ENCODE measurements around the gene GK2.

Gene GK2

DNA sequence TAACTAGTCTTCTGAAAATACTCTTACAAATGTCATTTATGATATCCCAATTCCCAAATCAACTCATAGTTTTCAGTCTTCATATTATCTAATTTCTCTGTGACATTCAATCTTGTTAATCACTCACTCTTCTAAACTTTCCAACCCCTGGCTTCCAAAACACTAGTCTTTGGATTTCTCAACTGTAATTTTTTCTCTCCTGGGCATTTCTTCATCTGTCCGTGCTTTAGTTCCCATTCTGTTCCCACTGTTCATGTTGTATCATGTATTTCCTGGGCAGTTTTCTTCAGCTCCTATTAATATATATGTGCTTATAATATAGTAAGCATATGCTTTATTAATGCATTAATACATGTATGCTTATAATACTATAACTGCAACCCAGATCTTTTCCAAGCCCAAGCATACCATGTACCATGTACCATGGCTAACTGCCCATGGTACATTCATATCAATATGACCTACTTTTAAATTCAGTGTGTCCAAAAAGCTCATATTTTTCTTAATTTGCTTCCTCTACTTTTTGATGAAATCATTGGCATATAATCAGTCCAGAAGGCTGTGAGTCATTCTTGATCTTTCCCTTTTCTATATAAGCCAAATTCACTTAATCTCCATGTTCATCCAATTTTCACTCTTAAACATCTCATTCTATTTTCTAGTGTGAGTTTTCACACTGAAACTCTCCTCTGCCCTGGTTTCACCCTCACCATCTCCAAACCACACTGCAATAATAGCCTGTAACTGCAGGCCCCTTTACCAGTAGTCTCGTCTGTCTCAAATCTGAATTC, 21.3 kb upstream of the GK2 start:
- no peak for DNase-seq (ENCODE audit: insufficient read length, low spot score)
- TF ChIP-seq SPI1 (IDR thresholded peaks at IDR 0.05; ENCODE audit: low read depth, low read length) (no peak), TAF1 (IDR thresholded peaks at IDR 0.05; ENCODE audit: low read depth, low read length) (no peak), POLR2A (IDR thresholded peaks at IDR 0.05; ENCODE audit: low read depth, low read length) (no peak), PAX5 (IDR thresholded peaks at IDR 0.05; ENCODE audit: insufficient read depth, low read length, severe bottlenecking) (no peak), POLR2AphosphoS5 (IDR thresholded peaks at IDR 0.05; ENCODE audit: low read depth, low read length) (no peak), POU2F2 (IDR thresholded peaks at IDR 0.05; ENCODE audit: low read depth, low read length) (no peak)
- FAIRE-seq = no peak

GRCh38 chr4:79426989-79427388, 19.0 kb upstream of the GK2 start:
- FAIRE-seq (no peak), DNase-seq (ENCODE audit: insufficient read length, low spot score) (no peak)
- TF ChIP-seq POU2F2 (IDR thresholded peaks at IDR 0.05; ENCODE audit: low read depth, low read length) (no peak), PAX5 (IDR thresholded peaks at IDR 0.05; ENCODE audit: insufficient read depth, low read length, severe bottlenecking) (no peak), SPI1 (IDR thresholded peaks at IDR 0.05; ENCODE audit: low read depth, low read length) (no peak), POLR2A (IDR thresholded peaks at IDR 0.05; ENCODE audit: low read depth, low read length) (no peak), TAF1 (IDR thresholded peaks at IDR 0.05; ENCODE audit: low read depth, low read length) (no peak), POLR2AphosphoS5 (IDR thresholded peaks at IDR 0.05; ENCODE audit: low read depth, low read length) (no peak)

GRCh38 chr4:79425586-79425985, 17.6 kb upstream of the GK2 start:
- TF ChIP-seq SPI1 (IDR thresholded peaks at IDR 0.05; ENCODE audit: low read depth, low read length) (no peak), POLR2A (IDR thresholded peaks at IDR 0.05; ENCODE audit: low read depth, low read length) (no peak), POLR2AphosphoS5 (IDR thresholded peaks at IDR 0.05; ENCODE audit: low read depth, low read length) (no peak), PAX5 (IDR thresholded peaks at IDR 0.05; ENCODE audit: insufficient read depth, low read length, severe bottlenecking) (no peak), TAF1 (IDR thresholded peaks at IDR 0.05; ENCODE audit: low read depth, low read length) (no peak), POU2F2 (IDR thresholded peaks at IDR 0.05; ENCODE audit: low read depth, low read length) (no peak)
- FAIRE-seq = no peak
- DNase-seq (ENCODE audit: insufficient read length, low spot score) = no peak

DNA sequence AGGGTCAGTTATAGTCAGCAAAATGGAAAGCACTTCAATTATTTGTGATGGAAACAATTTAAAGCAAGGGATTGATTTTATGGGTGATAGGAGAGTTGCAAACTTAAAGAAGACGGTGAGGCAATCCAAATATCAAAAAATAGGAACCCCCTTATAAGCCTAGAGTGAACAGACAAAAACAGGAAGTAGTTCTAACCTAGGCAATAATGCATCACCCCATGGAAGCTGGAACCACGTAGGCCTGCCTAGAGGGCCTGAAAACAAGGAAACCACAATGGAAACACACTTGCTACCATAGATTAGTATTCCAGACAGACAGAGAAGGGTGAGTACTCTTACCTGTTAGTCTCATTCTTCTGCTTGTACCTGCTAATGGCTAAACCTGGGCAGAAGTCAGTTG, 13.5 kb upstream of the GK2 start:
- FAIRE-seq (no peak), DNase-seq (ENCODE audit: insufficient read length, low spot score) (no peak)
- TF ChIP-seq POU2F2 (IDR thresholded peaks at IDR 0.05; ENCODE audit: low read depth, low read length) = no peak
- no peak for TF ChIP-seq POLR2A (IDR thresholded peaks at IDR 0.05; ENCODE audit: low read depth, low read length)
- TF ChIP-seq TAF1 (IDR thresholded peaks at IDR 0.05; ENCODE audit: low read depth, low read length) = no peak
- TF ChIP-seq SPI1 (IDR thresholded peaks at IDR 0.05; ENCODE audit: low read depth, low read length) = no peak
- no peak for TF ChIP-seq PAX5 (IDR thresholded peaks at IDR 0.05; ENCODE audit: insufficient read depth, low read length, severe bottlenecking)
- no peak for TF ChIP-seq POLR2AphosphoS5 (IDR thresholded peaks at IDR 0.05; ENCODE audit: low read depth, low read length)

DNA sequence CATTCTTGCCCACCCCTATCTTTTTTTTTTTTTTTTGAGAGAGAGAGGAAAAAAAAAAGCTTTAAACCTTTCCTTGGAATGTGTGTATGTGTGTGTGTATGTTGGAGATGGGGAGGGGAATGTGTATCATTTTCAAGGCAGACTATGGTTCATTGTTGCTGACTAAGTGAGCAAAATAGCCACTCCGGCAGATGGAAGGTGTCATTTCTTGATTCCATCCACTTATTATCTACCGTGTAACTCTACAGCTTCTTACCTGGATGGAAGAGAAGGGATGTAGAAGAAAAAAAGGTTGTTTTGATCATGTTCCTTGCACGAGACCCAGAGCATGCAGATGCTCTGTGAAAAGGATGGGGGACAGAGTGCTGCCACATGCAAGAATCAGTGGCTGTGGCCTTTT, 5.9 kb upstream of the GK2 start:
- DNase-seq (ENCODE audit: insufficient read length, low spot score) (no peak), FAIRE-seq (no peak)
- TF ChIP-seq POU2F2 (IDR thresholded peaks at IDR 0.05; ENCODE audit: low read depth, low read length) (no peak), POLR2A (IDR thresholded peaks at IDR 0.05; ENCODE audit: low read depth, low read length) (no peak), TAF1 (IDR thresholded peaks at IDR 0.05; ENCODE audit: low read depth, low read length) (no peak), POLR2AphosphoS5 (IDR thresholded peaks at IDR 0.05; ENCODE audit: low read depth, low read length) (no peak), SPI1 (IDR thresholded peaks at IDR 0.05; ENCODE audit: low read depth, low read length) (no peak), PAX5 (IDR thresholded peaks at IDR 0.05; ENCODE audit: insufficient read depth, low read length, severe bottlenecking) (no peak)

DNA sequence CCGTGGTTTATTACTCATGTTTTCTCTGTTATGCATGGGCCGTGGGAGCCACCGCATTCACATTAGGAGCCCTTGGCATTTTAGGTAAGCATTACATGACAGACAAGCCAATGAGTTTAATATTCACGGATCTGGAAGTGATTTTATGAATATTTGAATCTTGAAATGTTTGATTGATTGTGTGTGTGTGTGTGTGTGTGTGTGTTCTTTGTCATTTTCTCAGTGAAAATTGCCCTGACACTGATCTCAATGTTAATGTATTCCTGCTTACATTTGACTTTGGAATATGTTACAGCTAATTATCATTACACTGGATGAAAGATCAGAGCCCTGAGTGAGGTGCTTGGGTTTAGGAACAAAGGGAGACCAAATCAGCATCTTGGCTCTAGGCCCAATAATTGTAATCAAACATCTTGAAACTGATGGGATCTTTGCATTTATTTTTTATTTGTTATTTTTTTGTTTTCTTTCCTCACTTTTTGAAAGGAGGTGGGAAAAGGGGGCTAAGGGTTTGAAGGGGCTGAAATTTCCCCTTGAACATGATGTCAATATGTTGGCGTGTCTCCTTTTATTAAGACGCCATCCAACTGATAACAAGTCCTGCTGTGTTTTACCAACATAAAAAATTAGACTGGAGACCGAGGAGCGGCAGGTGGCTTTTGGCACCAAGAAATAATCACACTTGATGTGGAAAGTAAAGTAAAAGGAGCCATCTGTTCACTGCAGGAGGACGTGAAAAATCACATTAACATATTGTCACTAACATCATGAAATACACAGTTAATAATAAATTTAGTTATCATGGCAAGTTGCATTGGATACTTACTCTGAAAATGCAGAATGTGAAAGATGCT, 5.2 kb upstream of the GK2 start:
- FAIRE-seq (no peak), DNase-seq (ENCODE audit: insufficient read length, low spot score) (no peak)
- TF ChIP-seq POU2F2 (IDR thresholded peaks at IDR 0.05; ENCODE audit: low read depth, low read length) (no peak), TAF1 (IDR thresholded peaks at IDR 0.05; ENCODE audit: low read depth, low read length) (no peak), SPI1 (IDR thresholded peaks at IDR 0.05; ENCODE audit: low read depth, low read length) (no peak), PAX5 (IDR thresholded peaks at IDR 0.05; ENCODE audit: insufficient read depth, low read length, severe bottlenecking) (no peak), POLR2A (IDR thresholded peaks at IDR 0.05; ENCODE audit: low read depth, low read length) (no peak), POLR2AphosphoS5 (IDR thresholded peaks at IDR 0.05; ENCODE audit: low read depth, low read length) (no peak)

DNA sequence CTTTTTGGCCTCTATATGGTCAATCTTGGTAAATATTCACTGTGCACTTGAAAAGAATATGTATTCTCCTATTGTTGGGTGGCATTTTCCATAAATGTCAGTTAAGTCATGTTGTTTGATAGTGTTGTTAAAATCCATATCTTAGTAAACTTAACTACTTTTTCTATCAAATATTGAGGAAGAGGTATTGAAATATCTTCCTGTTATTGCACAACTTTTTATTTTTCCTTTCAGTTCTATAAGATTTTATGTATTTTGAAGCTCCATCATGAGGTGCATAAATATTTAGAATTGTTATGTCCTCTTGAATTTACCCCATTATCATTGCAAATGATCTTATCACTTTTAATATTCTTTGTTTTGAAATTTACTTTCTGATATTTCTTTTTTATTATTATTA, 3.4 kb downstream of the GK2 start:
- FAIRE-seq (no peak), DNase-seq (ENCODE audit: insufficient read length, low spot score) (no peak)
- TF ChIP-seq PAX5 (IDR thresholded peaks at IDR 0.05; ENCODE audit: insufficient read depth, low read length, severe bottlenecking) (no peak), TAF1 (IDR thresholded peaks at IDR 0.05; ENCODE audit: low read depth, low read length) (no peak), POU2F2 (IDR thresholded peaks at IDR 0.05; ENCODE audit: low read depth, low read length) (no peak), SPI1 (IDR thresholded peaks at IDR 0.05; ENCODE audit: low read depth, low read length) (no peak), POLR2AphosphoS5 (IDR thresholded peaks at IDR 0.05; ENCODE audit: low read depth, low read length) (no peak), POLR2A (IDR thresholded peaks at IDR 0.05; ENCODE audit: low read depth, low read length) (no peak)

DNA sequence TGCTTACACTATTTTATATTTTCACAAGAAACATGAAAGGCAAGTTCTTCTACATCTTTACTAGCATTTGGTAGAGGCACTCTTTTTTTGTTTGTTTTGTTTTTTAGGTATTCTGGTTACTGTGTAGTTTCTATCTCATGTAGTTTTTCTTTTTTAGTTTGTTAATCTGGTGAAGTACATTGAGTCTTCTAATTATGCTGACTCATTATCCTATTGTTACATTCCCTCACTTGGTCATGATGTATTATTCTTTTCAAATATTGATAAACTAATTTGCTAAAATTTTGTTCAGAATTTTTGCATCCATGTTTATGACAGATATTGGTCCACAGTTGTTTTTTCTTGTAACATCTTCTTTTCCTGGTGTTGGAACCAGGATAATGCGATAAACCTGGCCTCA, 4.7 kb downstream of the GK2 start:
- FAIRE-seq (no peak), DNase-seq (ENCODE audit: insufficient read length, low spot score) (no peak)
- TF ChIP-seq POU2F2 (IDR thresholded peaks at IDR 0.05; ENCODE audit: low read depth, low read length) (no peak), PAX5 (IDR thresholded peaks at IDR 0.05; ENCODE audit: insufficient read depth, low read length, severe bottlenecking) (no peak), TAF1 (IDR thresholded peaks at IDR 0.05; ENCODE audit: low read depth, low read length) (no peak), POLR2AphosphoS5 (IDR thresholded peaks at IDR 0.05; ENCODE audit: low read depth, low read length) (no peak), SPI1 (IDR thresholded peaks at IDR 0.05; ENCODE audit: low read depth, low read length) (no peak)

DNA sequence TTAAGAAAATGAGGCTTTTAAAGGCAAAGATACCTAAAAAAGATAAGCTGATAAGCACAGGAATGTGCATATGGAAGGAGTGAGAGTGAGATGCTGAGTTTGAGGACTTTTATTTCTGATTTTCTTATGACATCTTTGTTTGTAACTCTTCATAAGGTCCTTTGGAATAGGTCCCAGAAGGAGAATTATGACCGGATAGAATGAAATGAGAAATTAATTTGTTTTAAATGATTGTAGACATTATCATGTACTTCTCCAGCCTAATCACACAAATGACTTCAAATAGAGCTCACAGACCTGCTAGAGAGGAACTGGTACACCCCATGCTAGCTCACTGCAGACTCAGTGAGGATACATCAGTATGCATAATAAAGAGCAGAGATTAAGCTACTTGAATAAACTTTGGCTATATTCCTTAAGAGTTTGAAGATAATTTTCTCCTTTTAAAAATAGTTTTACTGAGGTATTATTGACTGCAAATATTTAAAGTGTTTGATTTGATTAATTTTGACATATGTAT, 5.6 kb downstream of the GK2 start:
- TF ChIP-seq POLR2AphosphoS5 (IDR thresholded peaks at IDR 0.05; ENCODE audit: low read depth, low read length) = no peak
- no peak for TF ChIP-seq PAX5 (IDR thresholded peaks at IDR 0.05; ENCODE audit: insufficient read depth, low read length, severe bottlenecking)
- TF ChIP-seq POLR2A (IDR thresholded peaks at IDR 0.05; ENCODE audit: low read depth, low read length) = no peak
- TF ChIP-seq POU2F2 (IDR thresholded peaks at IDR 0.05; ENCODE audit: low read depth, low read length) = no peak
- TF ChIP-seq SPI1 (IDR thresholded peaks at IDR 0.05; ENCODE audit: low read depth, low read length) = no peak
- no peak for TF ChIP-seq TAF1 (IDR thresholded peaks at IDR 0.05; ENCODE audit: low read depth, low read length)
- DNase-seq (ENCODE audit: insufficient read length, low spot score) (no peak), FAIRE-seq (no peak)

Data from GM12891 (cell line).